Measurements from ENCODE around the gene EXOC3.
A peak's percentile ranks its signal among the peaks of the same experiment; 100 is the strongest.

Gene EXOC3

DNA sequence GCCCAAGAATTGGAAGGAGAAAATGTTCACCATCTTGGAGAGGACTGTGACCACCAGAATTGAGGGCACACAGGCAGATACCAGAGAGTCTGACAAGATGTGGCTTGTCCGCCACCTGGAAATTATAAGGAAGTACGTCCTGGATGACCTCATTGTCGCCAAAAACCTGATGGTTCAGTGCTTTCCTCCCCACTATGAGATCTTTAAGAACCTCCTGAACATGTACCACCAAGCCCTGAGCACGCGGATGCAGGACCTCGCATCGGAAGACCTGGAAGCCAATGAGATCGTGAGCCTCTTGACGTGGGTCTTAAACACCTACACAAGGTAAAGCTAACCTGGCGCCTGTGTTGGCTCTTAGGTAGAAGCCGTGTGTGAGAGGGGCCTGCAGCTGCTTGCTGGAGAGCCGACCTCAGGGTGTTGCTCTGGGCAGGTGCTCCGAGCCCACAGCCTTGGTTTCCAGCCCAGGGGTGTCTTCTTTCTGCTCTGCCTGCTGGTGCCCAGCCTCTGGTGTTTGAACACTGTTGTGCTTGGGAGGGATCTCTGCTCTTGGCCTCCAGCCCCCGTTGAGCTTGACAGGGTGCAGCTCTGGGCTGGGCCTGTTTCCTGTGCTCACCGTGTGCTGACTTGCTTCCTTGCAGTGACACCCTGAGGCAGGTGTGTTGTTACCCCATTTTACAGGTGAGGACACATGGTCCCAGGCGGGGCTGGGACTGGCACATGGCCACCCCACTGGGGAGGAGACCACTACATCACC lies 10.9 kb downstream of the EXOC3 start:
- FAIRE-seq (no peak), DNase-seq (ENCODE audit: extremely low spot score, insufficient read length, low read depth) (no peak)

DNA sequence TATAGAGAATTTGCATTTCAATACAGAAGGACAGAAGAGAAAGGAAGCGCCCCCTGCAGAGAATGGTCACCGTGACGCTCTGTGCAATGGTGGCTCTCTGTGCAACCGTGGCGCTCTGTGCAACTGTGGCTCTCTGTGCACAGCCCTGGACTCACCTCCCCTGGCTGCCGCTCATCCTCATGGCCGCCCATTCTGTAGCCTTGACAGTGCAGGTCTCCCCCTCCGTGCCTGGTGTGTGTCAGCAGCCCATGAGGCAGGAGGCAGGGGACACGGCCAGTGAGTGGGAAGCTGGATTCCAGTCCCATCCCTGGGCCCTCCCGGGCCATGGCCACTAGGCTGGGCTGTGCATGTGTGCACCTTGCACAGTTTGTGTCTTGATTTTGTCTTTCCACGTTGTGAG lies 12.0 kb downstream of the EXOC3 start:
- FAIRE-seq: no peak

DNA sequence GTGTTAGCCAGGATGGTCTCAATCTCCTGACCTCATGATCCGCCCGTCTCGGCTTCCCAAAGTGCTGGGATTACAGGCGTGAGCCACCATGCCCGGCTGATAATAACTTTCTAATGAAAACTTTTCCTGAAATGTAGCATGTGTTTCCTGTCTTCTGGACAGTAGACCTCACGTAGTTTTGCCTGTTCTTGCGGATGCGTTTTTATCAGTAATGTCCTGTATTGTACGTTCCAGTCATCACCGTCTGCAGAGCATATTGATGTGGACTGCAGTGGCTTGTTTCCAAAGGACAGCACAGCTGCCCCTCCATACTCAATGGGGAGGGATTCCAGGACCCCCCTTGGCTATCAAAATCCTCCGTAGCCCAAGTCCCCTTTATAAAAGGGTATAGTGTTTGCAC lies 12.8 kb downstream of the EXOC3 start:
- FAIRE-seq (no peak), DNase-seq (ENCODE audit: extremely low spot score, insufficient read length, low read depth) (no peak)

More for the DNA sequence above, 12.0 kb downstream of the EXOC3 start:
- no peak for DNase-seq (ENCODE audit: extremely low spot score, insufficient read length, low read depth)

DNA sequence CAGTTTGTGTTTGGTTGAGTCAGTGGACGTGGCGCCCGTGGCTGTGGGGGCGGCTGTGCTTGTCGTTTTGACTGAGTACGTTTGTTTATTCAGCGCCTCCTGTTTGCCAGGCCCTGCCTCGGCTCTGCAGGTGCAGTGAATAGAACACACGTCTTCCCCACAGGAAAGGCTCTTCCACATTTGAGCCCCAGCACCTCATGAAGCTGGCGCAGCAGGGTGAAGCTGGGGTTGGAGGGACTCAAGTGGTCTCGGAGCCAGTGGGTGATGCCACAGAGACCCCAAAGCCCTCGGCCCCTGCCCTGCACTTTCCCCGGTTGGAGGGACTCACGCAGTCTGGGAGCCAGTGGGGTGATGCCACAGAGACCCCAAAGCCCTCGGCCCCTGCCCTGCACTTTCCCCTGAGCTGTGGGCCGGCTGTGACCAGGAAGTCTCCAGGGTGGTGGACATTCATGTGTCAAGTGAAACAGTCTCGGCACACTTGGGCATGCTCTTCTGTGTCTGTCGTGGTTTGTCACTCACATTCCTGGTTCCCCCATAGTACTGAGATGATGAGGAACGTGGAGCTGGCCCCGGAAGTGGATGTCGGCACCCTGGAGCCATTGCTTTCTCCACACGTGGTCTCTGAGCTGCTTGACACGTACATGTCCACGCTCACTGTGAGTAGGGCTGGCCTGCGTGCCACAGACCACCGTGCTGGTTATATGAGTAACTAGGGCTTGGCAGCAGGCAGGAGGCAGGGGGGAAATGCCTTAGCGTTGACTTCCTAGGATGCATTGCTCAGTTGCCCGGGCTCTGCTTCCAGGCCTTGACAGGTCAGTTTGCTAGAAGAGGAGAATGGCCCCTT lies 13.6 kb downstream of the EXOC3 start:
- no peak for DNase-seq (ENCODE audit: extremely low spot score, insufficient read length, low read depth)
- FAIRE-seq: no peak

DNA sequence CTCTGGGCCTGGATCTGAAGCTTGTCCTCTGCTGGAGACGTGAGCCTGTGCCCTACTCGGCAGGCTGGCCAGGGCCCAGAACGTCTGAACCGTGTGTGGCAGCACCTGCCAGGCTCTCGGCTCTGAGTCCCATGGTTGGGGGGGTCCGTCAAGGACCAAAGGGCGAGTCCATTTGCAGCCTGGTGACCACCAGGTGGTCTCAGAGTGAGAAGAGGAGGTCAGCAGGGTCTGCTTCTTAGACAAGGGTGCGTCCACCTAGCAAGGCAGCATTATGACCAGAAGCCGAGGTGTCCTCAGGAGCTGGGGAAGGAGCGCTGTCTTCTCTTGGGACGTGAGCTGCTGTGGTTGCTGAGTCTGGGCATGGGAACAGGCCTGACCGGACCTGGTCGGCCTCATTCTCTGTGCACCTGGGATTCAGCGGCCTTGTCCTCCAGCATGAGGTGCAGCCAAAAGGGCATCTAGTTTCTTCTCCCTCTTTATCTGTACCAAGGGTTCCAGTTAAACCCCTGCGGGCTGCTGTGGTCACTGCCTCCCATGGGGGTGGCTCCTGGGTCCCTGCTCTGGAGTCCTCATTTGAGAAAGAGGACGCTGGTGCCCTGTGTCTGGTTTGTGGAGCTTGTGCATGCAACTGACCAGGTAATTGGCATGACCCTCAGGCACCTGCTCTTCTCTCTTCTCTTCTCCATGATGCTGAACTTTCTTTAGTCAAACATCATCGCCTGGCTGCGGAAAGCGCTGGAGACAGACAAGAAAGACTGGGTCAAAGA lies 14.4 kb downstream of the EXOC3 start:
- FAIRE-seq (no peak), DNase-seq (ENCODE audit: extremely low spot score, insufficient read length, low read depth) (no peak)

DNA sequence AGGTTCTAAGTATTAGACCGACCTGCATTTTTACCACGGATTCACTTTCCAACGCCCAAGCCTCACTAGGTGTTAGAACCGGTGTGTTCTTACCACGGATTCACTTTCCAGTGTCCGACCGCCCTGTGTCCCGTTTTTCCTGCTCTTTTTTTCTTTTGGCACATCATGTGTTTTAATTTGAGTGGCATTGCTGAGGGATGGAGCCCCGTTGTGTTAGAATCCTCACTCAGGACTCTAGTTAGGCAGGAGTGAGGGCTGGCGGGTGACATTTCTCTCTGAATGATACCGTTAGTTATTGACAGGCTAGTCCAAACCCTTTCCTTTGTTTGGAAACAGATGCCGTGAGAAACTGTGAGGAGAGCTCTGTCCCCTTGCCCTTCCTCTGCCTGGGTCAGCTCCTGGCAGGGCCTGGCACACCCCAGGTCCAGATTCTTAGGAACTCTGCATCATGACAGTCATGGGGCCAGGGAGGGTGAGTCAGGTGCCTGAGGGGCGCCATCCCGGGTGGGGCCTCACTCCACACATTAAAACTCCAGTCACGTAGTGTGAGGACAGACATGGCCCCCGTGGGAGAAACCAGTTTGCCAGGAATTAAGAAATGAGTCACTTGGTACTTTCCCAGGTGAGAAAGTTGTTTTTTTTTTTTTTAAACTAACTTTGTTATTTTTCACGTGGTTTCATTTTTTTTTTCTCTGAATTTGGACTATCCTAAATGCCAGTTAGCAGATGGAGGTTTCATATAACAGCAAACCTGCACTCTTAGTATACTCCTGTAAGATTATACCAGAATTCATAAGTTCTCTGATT lies 15.8 kb downstream of the EXOC3 start:
- DNase-seq (ENCODE audit: extremely low spot score, insufficient read length, low read depth): no peak

DNA sequence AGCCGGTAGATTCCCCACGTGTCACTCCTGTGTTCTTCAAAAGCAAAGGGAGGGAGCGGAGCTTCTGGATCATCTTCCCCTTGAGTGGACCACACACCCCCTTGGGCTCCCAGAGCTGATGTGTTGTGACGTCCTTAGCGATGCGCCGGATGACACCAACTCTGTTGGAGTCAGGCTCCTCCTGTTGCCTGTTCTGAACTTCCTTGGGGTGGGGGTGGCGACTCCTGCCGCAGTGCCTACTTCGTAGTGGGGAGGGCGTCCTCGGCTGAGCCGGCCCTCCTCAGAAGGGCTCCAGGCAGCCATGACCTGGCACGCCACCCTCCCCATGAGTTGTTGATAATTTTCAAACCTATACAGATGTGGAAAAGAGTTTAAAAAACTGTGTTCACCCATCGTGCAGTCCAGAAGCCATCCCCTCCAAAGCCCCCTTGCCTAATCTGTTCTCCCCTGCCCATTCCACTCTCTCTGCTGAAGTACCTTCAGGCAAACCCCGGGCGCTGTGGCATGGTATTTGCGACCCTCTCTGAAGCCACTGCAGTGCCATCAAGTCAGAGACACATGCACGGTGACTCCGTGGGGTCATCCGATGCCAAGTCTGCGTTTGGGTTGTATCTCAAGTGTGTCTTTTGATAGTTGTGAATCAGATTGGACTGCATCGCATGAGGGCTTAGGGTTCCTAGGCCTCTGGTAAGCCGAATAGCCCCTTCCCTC lies 16.7 kb downstream of the EXOC3 start:
- FAIRE-seq (no peak), DNase-seq (ENCODE audit: extremely low spot score, insufficient read length, low read depth) (no peak)

More for the DNA sequence above, 15.8 kb downstream of the EXOC3 start:
- peak; percentile 56 for FAIRE-seq

DNA sequence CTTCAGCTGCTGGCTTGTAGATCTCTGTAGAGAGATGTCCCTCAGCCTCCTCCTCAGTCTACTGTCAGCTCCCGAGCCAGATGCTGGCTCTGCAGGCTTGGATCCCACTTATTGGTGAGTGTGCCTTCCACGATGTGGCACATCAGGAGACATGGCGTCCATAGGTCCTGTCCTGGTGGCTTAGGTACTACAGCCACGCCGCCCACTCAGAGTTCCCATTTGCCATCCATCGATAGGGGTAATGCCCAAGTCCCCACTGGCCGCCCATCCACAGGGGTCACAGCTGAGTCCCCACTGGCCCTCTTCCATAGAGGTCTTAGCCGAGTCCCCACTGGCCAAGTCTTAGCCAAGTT lies 17.3 kb downstream of the EXOC3 start:
- DNase-seq (ENCODE audit: extremely low spot score, insufficient read length, low read depth) (no peak), FAIRE-seq (no peak)

DNA sequence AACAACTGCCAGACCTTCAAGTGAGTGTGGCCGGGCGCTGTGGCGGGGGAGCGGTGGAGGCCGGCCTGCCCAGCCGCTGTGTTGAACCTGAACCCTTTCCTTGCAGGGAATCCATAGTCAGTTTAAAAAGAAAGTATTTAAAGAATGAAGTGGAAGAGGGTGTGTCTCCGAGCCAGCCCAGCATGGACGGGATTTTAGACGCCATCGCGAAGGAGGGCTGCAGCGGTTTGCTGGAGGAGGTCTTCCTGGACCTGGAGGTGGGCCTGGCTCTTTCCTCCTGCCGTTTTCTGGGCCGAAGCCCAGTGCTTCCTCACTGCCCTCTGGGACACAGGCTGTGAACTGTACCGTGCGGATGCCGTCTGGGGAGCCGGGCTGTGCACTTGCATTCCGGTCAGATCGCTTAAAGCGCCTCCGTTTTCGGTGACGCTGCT lies 19.1 kb downstream of the EXOC3 start:
- no peak for FAIRE-seq
- DNase-seq (ENCODE audit: extremely low spot score, insufficient read length, low read depth): no peak

DNA sequence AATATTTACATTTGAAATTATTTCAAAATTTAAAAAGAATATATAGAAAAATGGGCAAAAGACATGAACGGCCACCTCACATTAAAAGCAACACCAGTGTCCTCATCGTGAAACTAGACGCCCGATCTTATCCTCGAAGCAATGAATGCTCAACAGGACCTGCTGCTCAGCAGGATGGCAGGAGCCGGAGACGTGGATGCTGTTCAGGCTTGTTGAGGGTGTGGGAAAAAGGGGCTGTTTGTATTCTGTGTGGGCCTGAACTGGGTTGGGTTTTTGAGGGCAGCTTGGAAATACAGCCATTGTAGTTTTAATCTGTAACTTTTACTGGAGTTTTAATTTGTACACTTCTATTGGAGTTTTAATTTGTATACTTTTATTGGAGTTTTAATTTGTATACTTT lies 20.3 kb downstream of the EXOC3 start:
- no peak for FAIRE-seq
- DNase-seq (ENCODE audit: extremely low spot score, insufficient read length, low read depth): no peak

DNA sequence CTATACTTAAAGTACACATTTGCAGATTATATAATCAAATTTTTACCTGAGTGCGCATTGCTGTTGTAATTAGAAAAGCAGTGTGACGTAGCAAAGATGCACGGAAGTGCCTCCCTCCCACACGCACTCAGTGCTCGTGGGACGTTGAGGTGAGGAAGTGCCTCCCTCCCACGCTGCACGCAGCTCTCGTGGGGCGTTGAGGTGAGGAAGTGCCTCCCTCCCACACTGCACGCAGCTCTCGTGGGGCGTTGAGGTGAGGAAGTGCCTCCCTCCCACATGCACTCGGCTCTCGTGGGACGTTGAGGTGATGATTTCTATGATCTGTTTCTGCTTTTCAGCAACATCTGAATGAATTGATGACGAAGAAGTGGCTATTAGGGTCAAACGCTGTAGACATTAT lies 21.0 kb downstream of the EXOC3 start:
- DNase-seq (ENCODE audit: extremely low spot score, insufficient read length, low read depth) (no peak), FAIRE-seq (peak; percentile 66)

DNA sequence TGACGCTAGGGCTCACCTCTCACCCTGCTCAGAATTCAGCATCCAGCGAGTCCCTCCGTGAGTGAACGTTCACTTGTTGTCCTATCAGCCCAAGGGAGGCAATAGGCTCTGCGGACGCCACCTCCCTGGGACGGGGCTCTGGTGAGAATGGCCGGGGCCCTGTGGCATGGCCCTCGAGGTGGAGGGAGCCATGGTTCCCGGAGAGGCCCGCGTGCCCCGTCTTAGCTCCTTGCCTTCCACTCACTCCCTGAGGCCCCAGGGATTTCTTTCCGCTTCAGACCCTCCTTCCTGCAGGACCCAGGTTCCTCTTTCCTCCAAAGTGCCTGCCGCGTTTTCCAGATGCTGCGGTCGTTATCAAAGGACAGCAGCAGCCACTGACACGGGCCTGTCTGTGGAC lies 21.5 kb downstream of the EXOC3 start:
- DNase-seq (ENCODE audit: extremely low spot score, insufficient read length, low read depth) (no peak), FAIRE-seq (no peak)

DNA sequence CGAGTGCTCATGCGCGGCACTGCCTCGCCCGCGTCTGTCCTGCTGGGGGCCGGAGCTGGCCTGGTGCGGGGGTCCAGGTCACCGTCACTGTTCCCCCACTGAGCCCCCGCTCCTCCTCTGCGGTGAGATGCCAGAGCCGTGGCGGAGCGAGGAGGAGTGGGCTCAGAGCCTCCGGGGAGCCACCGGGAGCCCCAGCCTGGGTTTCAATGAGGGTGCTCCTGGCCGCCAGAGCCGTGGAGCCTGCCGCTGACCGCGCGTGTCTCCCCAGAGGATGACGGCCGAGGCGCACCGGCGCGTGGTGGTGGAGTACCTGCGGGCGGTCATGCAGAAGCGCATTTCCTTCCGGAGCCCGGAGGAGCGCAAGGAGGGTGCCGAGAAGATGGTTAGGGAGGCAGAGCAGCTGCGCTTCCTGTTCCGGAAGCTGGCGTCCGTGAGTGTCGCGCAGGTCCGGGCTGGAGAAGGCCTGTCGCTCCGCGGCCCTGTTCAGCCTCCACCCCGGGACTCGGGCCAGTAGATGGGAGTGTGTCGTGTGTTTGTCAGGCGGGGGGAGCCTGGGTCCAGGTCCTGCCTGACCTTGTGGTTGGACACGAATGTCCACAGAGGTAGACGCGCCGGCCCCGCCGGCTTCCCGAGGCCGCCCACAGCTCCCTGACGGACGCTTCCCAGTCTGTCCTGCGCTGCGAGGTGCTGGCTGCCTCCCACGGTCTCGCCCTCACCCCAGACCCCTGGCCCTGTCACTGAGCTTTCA lies 22.0 kb downstream of the EXOC3 start:
- no peak for DNase-seq (ENCODE audit: extremely low spot score, insufficient read length, low read depth)
- no peak for FAIRE-seq

DNA sequence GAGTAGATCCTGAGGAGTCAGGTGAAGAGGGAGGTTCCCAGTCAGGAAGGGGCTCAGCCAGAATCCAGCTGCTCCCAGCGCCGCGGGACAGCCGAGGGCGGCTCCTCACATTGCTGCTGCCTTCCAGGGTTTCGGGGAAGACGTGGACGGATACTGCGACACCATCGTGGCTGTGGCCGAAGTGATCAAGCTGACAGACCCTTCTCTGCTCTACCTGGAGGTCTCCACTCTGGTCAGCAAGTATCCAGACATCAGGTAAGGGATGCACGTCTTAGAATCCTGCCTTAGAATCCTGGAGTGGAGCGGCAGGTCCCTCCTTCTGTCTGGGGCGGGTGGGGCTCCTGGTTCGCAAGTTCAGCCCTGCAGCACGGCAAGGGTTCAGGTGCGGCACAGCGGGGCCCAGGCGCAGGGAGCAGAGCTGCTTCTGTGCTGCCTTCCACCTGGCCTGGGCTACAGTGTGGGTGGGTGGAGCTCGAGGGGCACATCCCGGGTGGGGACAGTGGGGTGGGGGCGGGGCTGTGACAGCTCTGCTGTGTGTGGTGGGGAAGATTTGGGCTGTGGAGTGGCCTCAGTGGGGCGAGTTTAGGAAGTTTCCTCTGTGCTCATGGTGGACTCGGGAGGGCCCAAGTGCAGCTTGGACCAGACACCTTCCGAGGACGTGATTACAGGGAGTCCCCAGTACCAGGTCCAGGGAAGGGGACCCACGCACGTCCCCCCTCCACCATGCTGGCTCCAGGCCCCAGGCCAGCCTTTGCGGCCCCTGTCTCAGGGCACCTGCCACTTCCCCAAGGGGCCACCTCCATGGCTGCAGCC lies 22.8 kb downstream of the EXOC3 start:
- DNase-seq (ENCODE audit: extremely low spot score, insufficient read length, low read depth): no peak
- no peak for FAIRE-seq

DNA sequence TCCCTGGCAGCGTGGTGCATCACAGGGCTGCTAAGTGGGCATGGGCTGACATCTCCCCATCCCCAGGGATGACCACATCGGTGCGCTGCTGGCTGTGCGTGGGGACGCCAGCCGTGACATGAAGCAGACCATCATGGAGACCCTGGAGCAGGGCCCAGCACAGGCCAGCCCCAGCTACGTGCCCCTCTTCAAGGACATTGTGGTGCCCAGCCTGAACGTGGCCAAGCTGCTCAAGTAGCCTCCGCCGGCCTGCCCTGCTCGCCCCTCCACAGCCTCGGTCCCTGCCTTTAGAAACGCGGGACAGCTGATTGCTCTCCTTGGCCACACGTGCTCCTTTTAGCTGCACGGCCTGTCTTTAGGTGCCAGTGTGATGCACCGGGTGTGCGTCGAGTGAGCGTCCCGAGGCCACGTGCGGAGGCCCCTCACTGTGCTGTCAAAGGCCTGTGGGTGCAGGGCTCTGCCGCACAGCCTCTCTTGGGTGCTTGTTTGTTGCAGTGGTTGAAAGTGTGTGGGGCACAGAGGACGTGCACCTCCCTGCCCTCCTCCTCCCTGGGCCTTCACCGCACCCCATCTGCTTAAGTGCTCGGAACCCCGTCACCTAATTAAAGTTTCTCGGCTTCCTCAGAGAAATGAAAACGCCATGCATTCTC lies 23.8 kb downstream of the EXOC3 start:
- FAIRE-seq: no peak
- no peak for DNase-seq (ENCODE audit: extremely low spot score, insufficient read length, low read depth)

DNA sequence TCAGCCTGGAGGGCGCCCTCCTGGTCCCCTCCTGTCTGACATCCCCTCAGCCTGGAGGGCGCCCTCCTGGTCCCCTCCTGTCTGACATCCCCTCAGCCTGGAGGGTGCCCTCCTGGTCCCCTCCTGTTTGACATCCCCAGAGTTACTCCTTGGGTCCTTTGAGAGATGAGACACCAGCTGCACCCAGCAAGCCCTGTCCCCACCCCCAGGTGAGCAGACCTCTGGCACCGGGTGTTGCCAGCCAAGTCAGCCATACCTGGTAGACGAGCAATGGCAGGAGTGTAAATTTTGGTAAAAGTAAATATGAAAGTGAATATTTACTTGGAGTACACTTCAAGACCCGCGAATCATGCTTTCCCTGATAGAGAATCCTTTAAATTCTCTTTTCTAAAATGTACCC lies 25.4 kb downstream of the EXOC3 start:
- no peak for DNase-seq (ENCODE audit: extremely low spot score, insufficient read length, low read depth)
- FAIRE-seq: no peak

DNA sequence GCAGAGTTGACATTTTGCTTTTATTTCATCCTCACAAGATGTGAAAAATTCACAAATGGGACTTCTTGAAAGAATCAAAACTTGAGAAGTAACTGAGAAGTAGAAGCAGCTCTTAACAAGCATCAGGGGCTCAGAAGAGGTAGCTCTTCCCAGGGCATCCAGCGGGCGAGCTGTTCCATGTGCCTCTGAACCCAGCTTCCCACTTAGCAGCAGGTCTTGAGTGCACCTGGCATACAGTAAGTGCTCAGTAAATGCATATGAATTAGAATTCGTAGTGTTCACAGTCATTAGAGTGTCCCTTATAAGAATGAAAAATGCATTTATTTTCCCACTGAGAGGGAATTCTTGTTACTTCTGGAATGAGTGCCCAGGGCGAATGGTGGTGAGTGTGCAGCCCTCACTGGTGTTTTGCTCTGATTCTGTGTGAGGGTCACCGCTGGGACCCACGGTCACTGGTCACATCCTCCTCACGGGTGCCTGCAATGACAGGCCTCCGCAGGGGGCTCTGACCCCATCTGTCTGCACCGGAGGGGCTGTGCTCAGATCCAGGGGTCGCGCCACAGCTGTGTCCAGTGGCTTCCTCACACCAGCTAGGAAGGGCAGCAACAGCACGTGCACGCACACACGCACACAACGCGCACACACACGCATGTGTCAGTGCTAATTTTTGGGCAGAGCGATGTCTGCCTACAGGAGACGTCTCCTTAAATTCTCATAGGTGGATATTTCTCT lies 26.9 kb downstream of the EXOC3 start:
- FAIRE-seq (no peak), DNase-seq (ENCODE audit: extremely low spot score, insufficient read length, low read depth) (no peak)
